ENCODE results near the gene COL5A2. TPM values are rescaled to one million over a fixed set of nuclear protein-coding genes. Genes with fewer than 3 reads are reported as not detected.

The COL5A2 gene
- polyA plus RNA-seq, 1 donor (not counting 4 experiments of a cell fraction or from before 2014, with no cell fraction given): 7.2 TPM

GRCh38 chr2:189086250-189086649, 93.3 kb downstream of the COL5A2 start:
- Histone ChIP-seq H3K4me3 (ENCODE audit: control insufficient read depth in 2 of 3, extremely low read depth in 1 of 3, insufficient read depth in 2 of 3, low read depth in 1 of 3, low read length in 3 of 3) (no peak overlapping the region), H3K27ac (ENCODE audit: control insufficient read depth, insufficient read depth, low read length) (no peak overlapping the region), H3K79me2 (ENCODE audit: control insufficient read depth, insufficient read depth, low read length) (no peaks in the 10 kb centered on the region), H3K9me3 (ENCODE audit: control insufficient read depth, low read depth, low read length) (no peaks in the 10 kb centered on the region), H3K4me1 (ENCODE audit: control insufficient read depth, extremely low read depth, insufficient read depth, low read length) (peaks cover 7% of the 10 kb centered on the region), H3K9ac (ENCODE audit: control insufficient read depth, extremely low read depth, insufficient read depth, low read length) (no peak overlapping the region), H3K27me3 (ENCODE audit: control insufficient read depth, extremely low read depth, insufficient read depth, low read length) (no peaks in the 10 kb centered on the region), H2AFZ (ENCODE audit: control insufficient read depth, low read length) (no peak overlapping the region), H3K4me2 (ENCODE audit: control insufficient read depth, extremely low read depth, insufficient read depth, low read depth, low read length) (no peak overlapping the region), H4K20me1 (ENCODE audit: control insufficient read depth, extremely low read depth, insufficient read depth, low read length) (no peaks in the 10 kb centered on the region), H3K9me1 (ENCODE audit: control insufficient read depth, extremely low read depth, insufficient read depth, low read length) (no peaks in the 10 kb centered on the region), H3K36me3 (ENCODE audit: control insufficient read depth in 2 of 2, extremely low read depth in 1 of 2, insufficient read depth in 2 of 2, low read length in 2 of 2) (peaks cover 0 to 4% of the 10 kb centered on the region in 2 experiments)
- FAIRE-seq (no peak), DNase-seq (ENCODE audit: low read depth, low spot score) (no peak)
- TF ChIP-seq CTCF (optimal IDR thresholded peaks at IDR 0.05 in 1 of 3, IDR thresholded peaks at IDR 0.05 in 1 of 3, conservative IDR thresholded peaks at IDR 0.05 in 1 of 3; ENCODE audit: extremely low read depth in 1 of 3, insufficient read depth in 2 of 3, low read length in 3 of 3): no peak
- dilution Hi-C loops (cut with MboI; ENCODE audit: extremely low pct_ligation_motif_present, low sequenced_read_pairs): no loop called here

DNA sequence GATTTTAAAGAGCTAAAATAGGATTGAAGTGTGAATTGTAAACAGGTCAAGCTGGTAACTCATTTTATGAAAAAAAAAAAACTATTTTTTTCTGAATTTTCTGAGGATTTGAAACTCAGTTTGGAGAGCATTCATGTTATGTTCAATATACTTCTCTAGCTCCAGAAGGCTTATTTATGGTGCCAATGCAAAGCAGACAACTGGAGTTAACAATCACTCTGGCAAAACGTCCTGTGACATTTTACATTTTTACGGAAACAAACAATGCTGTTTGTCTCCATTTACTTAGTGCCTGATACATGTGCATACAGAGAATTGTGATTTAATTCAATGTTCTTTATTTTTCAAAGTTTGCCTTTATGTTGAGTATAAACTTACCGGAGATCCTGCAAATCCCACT, 96.0 kb downstream of the COL5A2 start:
- H3K36me3 ChIP-seq (ENCODE audit: control insufficient read depth in 2 of 2, extremely low read depth in 1 of 2, insufficient read depth in 2 of 2, low read length in 2 of 2): peaks cover 0 to 4% of the 10 kb centered on the region in 2 experiments
- dilution Hi-C loops (cut with MboI; ENCODE audit: extremely low pct_ligation_motif_present, low sequenced_read_pairs): no loop called here
- no peak overlapping the region for H3K9ac ChIP-seq (ENCODE audit: control insufficient read depth, extremely low read depth, insufficient read depth, low read length)
- H3K27ac ChIP-seq (ENCODE audit: control insufficient read depth, insufficient read depth, low read length): no peak overlapping the region
- no peaks in the 10 kb centered on the region for H4K20me1 ChIP-seq (ENCODE audit: control insufficient read depth, extremely low read depth, insufficient read depth, low read length)
- FAIRE-seq (no peak), DNase-seq (ENCODE audit: low read depth, low spot score) (no peak)
- no peaks in the 10 kb centered on the region for H3K9me3 ChIP-seq (ENCODE audit: control insufficient read depth, low read depth, low read length)
- TF ChIP-seq CTCF (optimal IDR thresholded peaks at IDR 0.05 in 1 of 3, IDR thresholded peaks at IDR 0.05 in 1 of 3, conservative IDR thresholded peaks at IDR 0.05 in 1 of 3; ENCODE audit: extremely low read depth in 1 of 3, insufficient read depth in 2 of 3, low read length in 3 of 3): no peak
- no peak for TF ChIP-seq EZH2 (IDR thresholded peaks at IDR 0.05; ENCODE audit: low read length)
- no peaks in the 10 kb centered on the region for H3K27me3 ChIP-seq (ENCODE audit: control insufficient read depth, extremely low read depth, insufficient read depth, low read length)
- H3K4me1 ChIP-seq (ENCODE audit: control insufficient read depth, extremely low read depth, insufficient read depth, low read length): peaks cover 7% of the 10 kb centered on the region
- no peak overlapping the region for H3K4me3 ChIP-seq (ENCODE audit: control insufficient read depth in 2 of 3, extremely low read depth in 1 of 3, insufficient read depth in 2 of 3, low read depth in 1 of 3, low read length in 3 of 3)
- H3K4me2 ChIP-seq (ENCODE audit: control insufficient read depth, extremely low read depth, insufficient read depth, low read depth, low read length): no peak overlapping the region
- no peak overlapping the region for H2AFZ ChIP-seq (ENCODE audit: control insufficient read depth, low read length)
- H3K9me1 ChIP-seq (ENCODE audit: control insufficient read depth, extremely low read depth, insufficient read depth, low read length): no peaks in the 10 kb centered on the region
- H3K79me2 ChIP-seq (ENCODE audit: control insufficient read depth, insufficient read depth, low read length): no peaks in the 10 kb centered on the region
